ENCODE results near the gene CPEB1. TPM values are rescaled to one million over a fixed set of nuclear protein-coding genes. Genes with fewer than 3 reads are reported as not detected.

CPEB1 gene
- total RNA-seq, 1 experiment from 2014 or later, result 1.0 TPM

- no peak overlapping the region for H3K9ac ChIP-seq (ENCODE audit: extremely low read depth, insufficient read length, low read length)
- no peak overlapping the region for H2BK20ac ChIP-seq (ENCODE audit: low read depth, low read length, poor library complexity, severe bottlenecking)
- H3K79me1 ChIP-seq (ENCODE audit: insufficient read depth, low read depth, low read length, poor library complexity, severe bottlenecking), result no peaks in the 10 kb centered on the region
- H3K56ac ChIP-seq (ENCODE audit: insufficient read length, low read depth, low read length), result no peak overlapping the region
- H4K5ac ChIP-seq (ENCODE audit: insufficient read length, low read depth, low read length), result no peak overlapping the region
- H3K23ac ChIP-seq (ENCODE audit: insufficient read length, low read depth, low read length), result no peak overlapping the region
- DNase-seq, result no peak
- no CpG with 5 or more reads among the region's 9 CpGs for WGBS (ENCODE audit: extremely low coverage, insufficient read length, low lambda C conversion rate)
- 0 out of 2 replicates have a peak, but pooled peaks cover 4% of the 10 kb centered on the region for H3K4me1 ChIP-seq (ENCODE audit: insufficient read depth, low read length)
- Mint-ChIP-seq H3K36me3 (ENCODE audit: insufficient read depth in 1 of 3, low read depth in 3 of 3) (no peaks in the 10 kb centered on the region; a peak in 1 of 7 replicates), H3K27me3 (ENCODE audit: low read depth) (peaks cover 39% of the 10 kb centered on the region), H3K4me1 (peaks cover 16 to 20% of the 10 kb centered on the region in 2 experiments), H3K4me3 (no peak overlapping the region), H3K27ac (no peak overlapping the region), H3K9me3 (no peaks in the 10 kb centered on the region)
- no peak overlapping the region for H3K14ac ChIP-seq (ENCODE audit: insufficient read depth, low read length)
- H4K8ac ChIP-seq (replicated peaks; ENCODE audit: insufficient read length, low read depth, low read length), result no peak overlapping the region
- H2BK15ac ChIP-seq (ENCODE audit: low read depth, low read length), result no peak overlapping the region
- H3K4ac ChIP-seq (ENCODE audit: low read depth, low read length), result no peak overlapping the region
- H4K91ac ChIP-seq (ENCODE audit: insufficient read length, low read depth, low read length), result no peak overlapping the region
- no peak overlapping the region for H2AFZ ChIP-seq (ENCODE audit: low read length)
- no peak overlapping the region for H3K18ac ChIP-seq (ENCODE audit: insufficient read length, low read depth, low read length)
- no peaks in the 10 kb centered on the region for H3K9me3 ChIP-seq (ENCODE audit: control insufficient read depth, low read depth, low read length)
- no peak overlapping the region for H2BK5ac ChIP-seq (ENCODE audit: insufficient read length, low read length)
- H3K23me2 ChIP-seq (ENCODE audit: insufficient read length, low read depth, low read length, poor library complexity, severe bottlenecking), result no peaks in the 10 kb centered on the region
- no peak overlapping the region for H3K27ac ChIP-seq (ENCODE audit: insufficient read length, low read depth, low read length)
- H2BK12ac ChIP-seq (ENCODE audit: insufficient read length, low read depth, low read length), result no peak overlapping the region
- no peak overlapping the region for H3K4me2 ChIP-seq (ENCODE audit: insufficient read depth, insufficient read length, low read length)
- no peaks in the 10 kb centered on the region for H4K20me1 ChIP-seq (ENCODE audit: control insufficient read depth, insufficient read depth, insufficient read length)
- no peak overlapping the region for H2BK120ac ChIP-seq (ENCODE audit: low read depth, low read length, poor library complexity, severe bottlenecking)
- no peak overlapping the region for H2AK5ac ChIP-seq (ENCODE audit: insufficient read length, low read length)
- no peaks in the 10 kb centered on the region for H3K79me2 ChIP-seq (ENCODE audit: insufficient read depth, low read length)
- TF ChIP-seq CTCF (conservative IDR thresholded peaks at IDR 0.05), result no peak
- H3T11ph ChIP-seq (ENCODE audit: low read length), result no peak overlapping the region
- H3K27me3 ChIP-seq (ENCODE audit: insufficient read depth, low read length), result no peaks in the 10 kb centered on the region; the same call in 1 of the 2 replicates
Measured at GRCh38 chr15:82549199-82549665, 97.9 kb downstream of the CPEB1 start.

Data from H9 (cell line).